Prostate gland (tissue), 2 donors: ENCODE measurements around the gene PGRMC2.

ENCODE experiments used
- POLR2A ChIP-seq: fragments of 450-650 bp; IDR thresholded peaks from one replicate; pipeline ENCODE4 v1.6.1; 2016; ENCODE audit warnings: antibody characterized with exemption, mild to moderate bottlenecking
- TF ChIP-seq, protein P1 (sequence below), 4 experiments: fragments of 200-600 bp in 2 of 4; fragments of 450-650 bp in 2 of 4; sonication (generic) in 2 of 4; IDR thresholded peaks; 1 replicate in 3 of 4; 2 replicates in 1 of 4; pipeline ENCODE4 v1.5.1; 2016 to 2019; ENCODE audit warnings: antibody characterized with exemption in 4 of 4, mild to moderate bottlenecking in 2 of 4, moderate library complexity in 2 of 4

DNA sequence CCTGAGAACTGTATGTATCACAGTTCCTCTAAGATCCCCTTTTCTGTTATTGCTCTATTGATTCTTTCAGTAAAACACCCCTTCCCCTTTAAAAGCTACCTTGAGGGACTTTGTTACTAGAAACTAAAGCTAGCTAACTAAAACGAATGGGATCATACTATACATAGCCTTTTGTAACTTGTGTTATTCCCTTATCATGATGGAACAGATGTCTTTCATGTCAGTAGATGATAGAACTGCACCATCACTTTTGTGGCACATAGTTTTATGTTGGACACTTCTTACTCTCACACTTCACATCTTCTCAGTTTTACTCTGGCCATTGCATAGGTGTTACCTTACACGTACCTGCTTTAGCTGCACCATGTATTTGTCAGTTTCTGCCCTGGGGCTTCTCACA is 46.6 kb upstream of the PGRMC2 start:
- TF ChIP-seq, protein P1, sequence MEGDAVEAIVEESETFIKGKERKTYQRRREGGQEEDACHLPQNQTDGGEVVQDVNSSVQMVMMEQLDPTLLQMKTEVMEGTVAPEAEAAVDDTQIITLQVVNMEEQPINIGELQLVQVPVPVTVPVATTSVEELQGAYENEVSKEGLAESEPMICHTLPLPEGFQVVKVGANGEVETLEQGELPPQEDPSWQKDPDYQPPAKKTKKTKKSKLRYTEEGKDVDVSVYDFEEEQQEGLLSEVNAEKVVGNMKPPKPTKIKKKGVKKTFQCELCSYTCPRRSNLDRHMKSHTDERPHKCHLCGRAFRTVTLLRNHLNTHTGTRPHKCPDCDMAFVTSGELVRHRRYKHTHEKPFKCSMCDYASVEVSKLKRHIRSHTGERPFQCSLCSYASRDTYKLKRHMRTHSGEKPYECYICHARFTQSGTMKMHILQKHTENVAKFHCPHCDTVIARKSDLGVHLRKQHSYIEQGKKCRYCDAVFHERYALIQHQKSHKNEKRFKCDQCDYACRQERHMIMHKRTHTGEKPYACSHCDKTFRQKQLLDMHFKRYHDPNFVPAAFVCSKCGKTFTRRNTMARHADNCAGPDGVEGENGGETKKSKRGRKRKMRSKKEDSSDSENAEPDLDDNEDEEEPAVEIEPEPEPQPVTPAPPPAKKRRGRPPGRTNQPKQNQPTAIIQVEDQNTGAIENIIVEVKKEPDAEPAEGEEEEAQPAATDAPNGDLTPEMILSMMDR (IDR thresholded peaks at IDR 0.05) = no peak
- no peak for TF ChIP-seq POLR2A
